ENCODE results near the gene CAMK1D. TPM values are rescaled to one million over a fixed set of nuclear protein-coding genes. Genes with fewer than 3 reads are reported as not detected.

Gene CAMK1D
- polyA plus RNA-seq, 1 experiment: 8.2 TPM

DNA sequence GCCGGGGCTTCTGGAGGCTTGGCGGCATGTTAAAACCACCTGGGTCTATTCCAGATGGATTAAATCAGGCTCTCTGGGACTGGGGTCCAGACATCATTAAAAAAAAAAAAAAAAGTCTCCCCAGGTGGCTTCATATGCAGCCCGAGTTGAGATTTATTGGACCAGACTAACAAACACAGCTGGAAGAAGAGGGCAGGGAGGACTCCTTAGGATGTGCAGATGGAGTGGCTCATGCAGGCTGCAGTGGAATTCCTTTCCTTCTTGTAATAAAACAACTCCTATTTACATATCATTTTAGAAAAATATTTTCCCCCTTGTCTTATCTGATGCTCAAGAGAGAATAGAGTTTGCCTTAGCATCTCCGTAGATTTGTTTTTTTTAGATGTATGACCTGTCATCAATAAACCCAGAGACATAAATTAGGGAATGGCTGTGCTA is 238.1 kb downstream of the CAMK1D start:
- ChIA-PET CTCF (interaction anchor here (1.0 kb wide), 1 partner anchor 69 kb away, joined by 4 read pairs; no protein-coding TSS in a partner anchor), POLR2A (no interaction called here)
- H3K27ac ChIP-seq (ENCODE audit: low read depth, low read length): no peak overlapping the region
- no peak for DNase-seq (ENCODE audit: low read depth, low spot score)
- TF ChIP-seq, protein P1, sequence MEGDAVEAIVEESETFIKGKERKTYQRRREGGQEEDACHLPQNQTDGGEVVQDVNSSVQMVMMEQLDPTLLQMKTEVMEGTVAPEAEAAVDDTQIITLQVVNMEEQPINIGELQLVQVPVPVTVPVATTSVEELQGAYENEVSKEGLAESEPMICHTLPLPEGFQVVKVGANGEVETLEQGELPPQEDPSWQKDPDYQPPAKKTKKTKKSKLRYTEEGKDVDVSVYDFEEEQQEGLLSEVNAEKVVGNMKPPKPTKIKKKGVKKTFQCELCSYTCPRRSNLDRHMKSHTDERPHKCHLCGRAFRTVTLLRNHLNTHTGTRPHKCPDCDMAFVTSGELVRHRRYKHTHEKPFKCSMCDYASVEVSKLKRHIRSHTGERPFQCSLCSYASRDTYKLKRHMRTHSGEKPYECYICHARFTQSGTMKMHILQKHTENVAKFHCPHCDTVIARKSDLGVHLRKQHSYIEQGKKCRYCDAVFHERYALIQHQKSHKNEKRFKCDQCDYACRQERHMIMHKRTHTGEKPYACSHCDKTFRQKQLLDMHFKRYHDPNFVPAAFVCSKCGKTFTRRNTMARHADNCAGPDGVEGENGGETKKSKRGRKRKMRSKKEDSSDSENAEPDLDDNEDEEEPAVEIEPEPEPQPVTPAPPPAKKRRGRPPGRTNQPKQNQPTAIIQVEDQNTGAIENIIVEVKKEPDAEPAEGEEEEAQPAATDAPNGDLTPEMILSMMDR (IDR thresholded peaks at IDR 0.05; ENCODE audit: low read depth, low read length): no peak
- H3K9me3 ChIP-seq (ENCODE audit: control insufficient read depth, insufficient read depth, low read length): peaks cover 3% of the 10 kb centered on the region
- H3K4me3 ChIP-seq (ENCODE audit: low read depth, low read length): no peak overlapping the region
- peaks cover 5% of the 10 kb centered on the region for H3K27me3 ChIP-seq (ENCODE audit: control insufficient read depth, insufficient read depth, low read length)

DNA sequence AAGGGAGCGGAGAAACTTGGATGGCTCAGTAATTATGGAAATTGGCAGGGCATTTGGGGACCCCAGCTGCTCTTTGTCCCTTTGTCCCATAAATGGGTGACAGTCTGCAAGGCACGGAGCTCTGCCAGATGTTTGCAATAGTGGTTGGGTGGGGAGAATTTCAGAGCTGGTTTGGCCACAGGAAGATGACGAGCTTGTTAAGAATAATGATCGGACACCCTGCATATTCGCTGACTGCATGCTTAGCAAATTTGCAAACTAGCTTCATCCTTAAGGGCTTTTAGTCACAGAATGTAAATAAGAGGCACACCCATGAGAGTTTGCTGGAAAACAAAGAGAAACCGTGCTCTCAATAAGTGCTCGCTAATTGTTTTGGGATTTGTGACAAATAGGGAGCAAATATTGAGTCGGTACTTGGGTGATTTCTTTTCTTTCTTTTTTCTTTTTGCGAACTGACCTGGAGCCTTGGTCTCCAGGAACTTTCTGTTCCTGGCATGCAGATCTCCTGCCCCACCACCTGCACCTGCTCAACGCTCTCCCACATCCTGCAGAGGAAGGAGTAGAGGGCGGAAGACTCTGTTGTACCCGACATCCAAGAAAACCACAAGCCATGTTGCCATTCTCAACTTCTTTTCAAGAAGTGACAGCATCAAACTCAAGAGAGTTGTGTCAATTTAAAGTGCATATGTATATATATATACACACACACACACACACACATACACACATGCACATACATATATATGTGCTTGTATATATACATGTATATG is 238.9 kb downstream of the CAMK1D start:
- TF ChIP-seq, protein P1 (IDR thresholded peaks at IDR 0.05; ENCODE audit: low read depth, low read length): no peak
- H3K9me3 ChIP-seq (ENCODE audit: control insufficient read depth, insufficient read depth, low read length): peaks cover 3% of the 10 kb centered on the region
- no peak for DNase-seq (ENCODE audit: low read depth, low spot score)
- no peak overlapping the region for H3K27ac ChIP-seq (ENCODE audit: low read depth, low read length)
- H3K27me3 ChIP-seq (ENCODE audit: control insufficient read depth, insufficient read depth, low read length): peaks cover 5% of the 10 kb centered on the region
- H3K4me3 ChIP-seq (ENCODE audit: low read depth, low read length): no peak overlapping the region
- ChIA-PET POLR2A (no interaction called here), CTCF (interaction anchor here (1.0 kb wide), 1 partner anchor 68 kb away, joined by 4 read pairs; no protein-coding TSS in a partner anchor)

GRCh38 chr10:12589291-12589690 is 239.9 kb downstream of the CAMK1D start:
- Histone ChIP-seq H3K27me3 (ENCODE audit: control insufficient read depth, insufficient read depth, low read length) (peaks cover 5% of the 10 kb centered on the region), H3K9me3 (ENCODE audit: control insufficient read depth, insufficient read depth, low read length) (peaks cover 3% of the 10 kb centered on the region), H3K27ac (ENCODE audit: low read depth, low read length) (no peak overlapping the region), H3K4me3 (ENCODE audit: low read depth, low read length) (no peak overlapping the region)
- ChIA-PET POLR2A (no interaction called here), CTCF (interaction anchor here (1.3 kb wide), 1 partner anchor 121 kb away, joined by 3 read pairs; no protein-coding TSS in a partner anchor)
- no peak for DNase-seq (ENCODE audit: low read depth, low spot score)
- TF ChIP-seq, protein P1 (IDR thresholded peaks at IDR 0.05; ENCODE audit: low read depth, low read length): no peak

GRCh38 chr10:12589791-12590190 is 240.4 kb downstream of the CAMK1D start:
- TF ChIP-seq, protein P1 (IDR thresholded peaks at IDR 0.05; ENCODE audit: low read depth, low read length): no peak
- ChIA-PET CTCF (interaction anchor here (1.3 kb wide), 1 partner anchor 121 kb away, joined by 3 read pairs; no protein-coding TSS in a partner anchor), POLR2A (no interaction called here)
- H3K27ac ChIP-seq (ENCODE audit: low read depth, low read length): no peak overlapping the region
- H3K27me3 ChIP-seq (ENCODE audit: control insufficient read depth, insufficient read depth, low read length): peaks cover 5% of the 10 kb centered on the region
- no peak overlapping the region for H3K4me3 ChIP-seq (ENCODE audit: low read depth, low read length)
- no peak for DNase-seq (ENCODE audit: low read depth, low spot score)
- peaks cover 3% of the 10 kb centered on the region for H3K9me3 ChIP-seq (ENCODE audit: control insufficient read depth, insufficient read depth, low read length)

All from AG04450 (cell line).